Measurements from ENCODE around the gene NEK8. TPM values are rescaled to one million over a fixed set of nuclear protein-coding genes. Genes with fewer than 3 reads are reported as not detected.

Gene NEK8
- total and polyA plus RNA-seq, 2 of the 8 experiments (the other 6 are each of a cell fraction or from before 2014, with no cell fraction given), result 14.9 to 23.3 TPM

GRCh38 chr17:28705074-28705659 is 23.4 kb upstream of the NEK8 start (continued):
- TF ChIP-seq SP1 (IDR thresholded peaks at IDR 0.05; ENCODE audit: low read depth, low read length), result no peak
- no peak; the same call in 1 of the 2 replicates for TF ChIP-seq POLR2AphosphoS5 (IDR thresholded peaks at IDR 0.05; ENCODE audit: low read depth, low read length)
- no peak for TF ChIP-seq CTBP2 (IDR thresholded peaks at IDR 0.05; ENCODE audit: borderline replicate concordance, insufficient read depth, insufficient read length, low read length)
- TF ChIP-seq SRF (IDR thresholded peaks at IDR 0.05; ENCODE audit: low read depth, low read length), result no peak
- no peak for TF ChIP-seq CREB1 (IDR thresholded peaks at IDR 0.05)
- no peak for TF ChIP-seq NANOG (IDR thresholded peaks at IDR 0.05; ENCODE audit: insufficient read depth, low read depth, low read length, poor library complexity, severe bottlenecking)
- TF ChIP-seq MAFK (IDR thresholded peaks at IDR 0.05; ENCODE audit: low read depth, low read length), result no peak
- no peak for TF ChIP-seq TBP (IDR thresholded peaks at IDR 0.05; ENCODE audit: low read depth, low read length)
